ENCODE measurements around the gene USB1. TPM values are rescaled to one million over a fixed set of nuclear protein-coding genes. Genes with fewer than 3 reads are reported as not detected.

The USB1 gene
- polyA plus RNA-seq, 2 of the 4 experiments (the other 2 are of a cell fraction), result 88.8 to 143 TPM

DNA sequence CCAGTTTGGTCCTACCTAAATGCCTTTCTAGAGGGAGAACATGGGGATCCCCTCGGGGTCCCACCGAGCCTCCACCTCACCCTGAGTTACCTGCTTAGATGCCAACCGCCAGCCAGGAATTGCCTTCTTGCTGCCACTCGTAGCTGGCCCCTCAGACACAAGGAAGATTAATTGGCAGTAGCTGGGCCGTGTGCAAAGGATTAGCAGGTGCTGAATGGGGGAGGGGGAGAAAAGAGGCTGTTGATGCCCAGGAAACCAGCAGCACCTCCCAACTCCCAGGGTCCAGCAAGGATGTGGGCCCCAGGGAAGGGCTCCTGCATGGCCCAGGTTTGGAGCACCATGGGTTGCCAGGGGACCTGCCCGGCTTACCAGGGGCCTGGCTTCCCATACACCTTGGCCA, 30.2 kb upstream of the USB1 start, which contains the start of gene CNGB1 (continued):
- TF ChIP-seq, protein P1, sequence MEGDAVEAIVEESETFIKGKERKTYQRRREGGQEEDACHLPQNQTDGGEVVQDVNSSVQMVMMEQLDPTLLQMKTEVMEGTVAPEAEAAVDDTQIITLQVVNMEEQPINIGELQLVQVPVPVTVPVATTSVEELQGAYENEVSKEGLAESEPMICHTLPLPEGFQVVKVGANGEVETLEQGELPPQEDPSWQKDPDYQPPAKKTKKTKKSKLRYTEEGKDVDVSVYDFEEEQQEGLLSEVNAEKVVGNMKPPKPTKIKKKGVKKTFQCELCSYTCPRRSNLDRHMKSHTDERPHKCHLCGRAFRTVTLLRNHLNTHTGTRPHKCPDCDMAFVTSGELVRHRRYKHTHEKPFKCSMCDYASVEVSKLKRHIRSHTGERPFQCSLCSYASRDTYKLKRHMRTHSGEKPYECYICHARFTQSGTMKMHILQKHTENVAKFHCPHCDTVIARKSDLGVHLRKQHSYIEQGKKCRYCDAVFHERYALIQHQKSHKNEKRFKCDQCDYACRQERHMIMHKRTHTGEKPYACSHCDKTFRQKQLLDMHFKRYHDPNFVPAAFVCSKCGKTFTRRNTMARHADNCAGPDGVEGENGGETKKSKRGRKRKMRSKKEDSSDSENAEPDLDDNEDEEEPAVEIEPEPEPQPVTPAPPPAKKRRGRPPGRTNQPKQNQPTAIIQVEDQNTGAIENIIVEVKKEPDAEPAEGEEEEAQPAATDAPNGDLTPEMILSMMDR (IDR thresholded peaks at IDR 0.05), result no peak

DNA sequence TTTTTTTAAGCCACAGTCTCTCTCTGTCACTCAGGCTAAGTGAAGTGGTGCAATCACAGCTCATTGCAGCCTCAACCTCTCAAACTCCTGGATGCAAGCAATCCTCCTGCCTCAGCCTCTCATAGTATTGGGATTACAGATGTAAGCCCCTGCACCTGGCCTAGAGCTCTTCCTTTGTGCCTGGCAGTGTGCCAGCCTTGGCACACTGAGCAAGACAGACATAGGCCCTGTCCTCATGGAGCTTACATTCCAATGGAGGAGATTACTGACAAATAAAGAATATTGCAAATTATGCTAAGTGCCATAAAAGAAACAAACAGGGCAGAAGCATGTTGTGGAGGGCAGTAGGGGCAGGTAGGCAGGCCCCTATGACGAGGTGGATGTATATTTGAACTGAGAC, 29.4 kb upstream of the USB1 start:
- H3K9me3 ChIP-seq, result no peaks in the 10 kb centered on the region
- peaks cover 4% of the 10 kb centered on the region; the same call in 2 of the 3 replicates for H3K4me1 ChIP-seq
- DNase-seq (ENCODE audit: low read depth in 1 of 2, low spot score in 1 of 2), result no peak
- WGBS (ENCODE audit: missing lambda C conversion rate), result 73% methylated on average over 1 of the region's 1 CpG
- TF ChIP-seq BHLHE40 (IDR thresholded peaks at IDR 0.05; ENCODE audit: low read depth, low read length), result no peak
- no peak for TF ChIP-seq EHF (CRISPR knock-in tag; IDR thresholded peaks at IDR 0.05)
- TF ChIP-seq, protein P2, sequence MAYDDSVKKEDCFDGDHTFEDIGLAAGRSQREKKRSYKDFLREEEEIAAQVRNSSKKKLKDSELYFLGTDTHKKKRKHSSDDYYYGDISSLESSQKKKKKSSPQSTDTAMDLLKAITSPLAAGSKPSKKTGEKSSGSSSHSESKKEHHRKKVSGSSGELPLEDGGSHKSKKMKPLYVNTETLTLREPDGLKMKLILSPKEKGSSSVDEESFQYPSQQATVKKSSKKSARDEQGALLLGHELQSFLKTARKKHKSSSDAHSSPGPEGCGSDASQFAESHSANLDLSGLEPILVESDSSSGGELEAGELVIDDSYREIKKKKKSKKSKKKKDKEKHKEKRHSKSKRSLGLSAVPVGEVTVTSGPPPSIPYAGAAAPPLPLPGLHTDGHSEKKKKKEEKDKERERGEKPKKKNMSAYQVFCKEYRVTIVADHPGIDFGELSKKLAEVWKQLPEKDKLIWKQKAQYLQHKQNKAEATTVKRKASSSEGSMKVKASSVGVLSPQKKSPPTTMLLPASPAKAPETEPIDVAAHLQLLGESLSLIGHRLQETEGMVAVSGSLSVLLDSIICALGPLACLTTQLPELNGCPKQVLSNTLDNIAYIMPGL (CRISPR knock-in tag; IDR thresholded peaks at IDR 0.05; ENCODE audit: borderline replicate concordance), result no peak
- TF ChIP-seq KDM5A (IDR thresholded peaks at IDR 0.05), result no peak
- no peak for TF ChIP-seq ESRRA (IDR thresholded peaks at IDR 0.05; ENCODE audit: borderline replicate concordance, low read length)
- TF ChIP-seq, protein P3, sequence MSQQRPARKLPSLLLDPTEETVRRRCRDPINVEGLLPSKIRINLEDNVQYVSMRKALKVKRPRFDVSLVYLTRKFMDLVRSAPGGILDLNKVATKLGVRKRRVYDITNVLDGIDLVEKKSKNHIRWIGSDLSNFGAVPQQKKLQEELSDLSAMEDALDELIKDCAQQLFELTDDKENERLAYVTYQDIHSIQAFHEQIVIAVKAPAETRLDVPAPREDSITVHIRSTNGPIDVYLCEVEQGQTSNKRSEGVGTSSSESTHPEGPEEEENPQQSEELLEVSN (IDR thresholded peaks at IDR 0.05; ENCODE audit: borderline replicate concordance, low read depth), result no peak
- no peak for TF ChIP-seq RNF2 (IDR thresholded peaks at IDR 0.05; ENCODE audit: borderline replicate concordance, low read depth)
- no peak for TF ChIP-seq JUNB (IDR thresholded peaks at IDR 0.05)
- no peak for TF ChIP-seq HEYL (CRISPR knock-in tag; IDR thresholded peaks at IDR 0.05)
- no peak for TF ChIP-seq ZSCAN20 (CRISPR knock-in tag; IDR thresholded peaks at IDR 0.05)
- TF ChIP-seq, protein P4, sequence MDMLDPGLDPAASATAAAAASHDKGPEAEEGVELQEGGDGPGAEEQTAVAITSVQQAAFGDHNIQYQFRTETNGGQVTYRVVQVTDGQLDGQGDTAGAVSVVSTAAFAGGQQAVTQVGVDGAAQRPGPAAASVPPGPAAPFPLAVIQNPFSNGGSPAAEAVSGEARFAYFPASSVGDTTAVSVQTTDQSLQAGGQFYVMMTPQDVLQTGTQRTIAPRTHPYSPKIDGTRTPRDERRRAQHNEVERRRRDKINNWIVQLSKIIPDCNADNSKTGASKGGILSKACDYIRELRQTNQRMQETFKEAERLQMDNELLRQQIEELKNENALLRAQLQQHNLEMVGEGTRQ (IDR thresholded peaks at IDR 0.05), result no peak
- TF ChIP-seq, protein P5, sequence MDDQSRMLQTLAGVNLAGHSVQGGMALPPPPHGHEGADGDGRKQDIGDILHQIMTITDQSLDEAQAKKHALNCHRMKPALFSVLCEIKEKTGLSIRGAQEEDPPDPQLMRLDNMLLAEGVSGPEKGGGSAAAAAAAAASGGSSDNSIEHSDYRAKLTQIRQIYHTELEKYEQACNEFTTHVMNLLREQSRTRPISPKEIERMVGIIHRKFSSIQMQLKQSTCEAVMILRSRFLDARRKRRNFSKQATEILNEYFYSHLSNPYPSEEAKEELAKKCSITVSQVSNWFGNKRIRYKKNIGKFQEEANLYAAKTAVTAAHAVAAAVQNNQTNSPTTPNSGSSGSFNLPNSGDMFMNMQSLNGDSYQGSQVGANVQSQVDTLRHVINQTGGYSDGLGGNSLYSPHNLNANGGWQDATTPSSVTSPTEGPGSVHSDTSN (IDR thresholded peaks at IDR 0.05), result no peak
- no peak for TF ChIP-seq POLR2A (IDR thresholded peaks at IDR 0.05; ENCODE audit: low read length)
- TF ChIP-seq PHF8 (IDR thresholded peaks at IDR 0.05; ENCODE audit: borderline replicate concordance, low read depth), result no peak
- TF ChIP-seq HOXB5 (CRISPR knock-in tag; IDR thresholded peaks at IDR 0.05), result no peak
- no peak for TF ChIP-seq POLR2AphosphoS2 (conservative IDR thresholded peaks at IDR 0.05; ENCODE audit: low read length)
- FAIRE-seq, result no peak
- no peak overlapping the region for H3K4me3 ChIP-seq
- no peak for ATAC-seq
- no peak overlapping the region for H3K27ac ChIP-seq
- ChIA-PET POLR2A (interaction anchor here (0.6 kb wide), 1 partner anchor 160 kb away, joined by 4 read pairs; no protein-coding TSS in a partner anchor), CTCF (interaction anchor here (0.8 to 2.3 kb wide), 7 partner anchors 8 to 252 kb away, joined by 3 to 7 read pairs (median 4); no protein-coding TSS in a partner anchor)
- H3K4me2 ChIP-seq, result no peak overlapping the region

DNA sequence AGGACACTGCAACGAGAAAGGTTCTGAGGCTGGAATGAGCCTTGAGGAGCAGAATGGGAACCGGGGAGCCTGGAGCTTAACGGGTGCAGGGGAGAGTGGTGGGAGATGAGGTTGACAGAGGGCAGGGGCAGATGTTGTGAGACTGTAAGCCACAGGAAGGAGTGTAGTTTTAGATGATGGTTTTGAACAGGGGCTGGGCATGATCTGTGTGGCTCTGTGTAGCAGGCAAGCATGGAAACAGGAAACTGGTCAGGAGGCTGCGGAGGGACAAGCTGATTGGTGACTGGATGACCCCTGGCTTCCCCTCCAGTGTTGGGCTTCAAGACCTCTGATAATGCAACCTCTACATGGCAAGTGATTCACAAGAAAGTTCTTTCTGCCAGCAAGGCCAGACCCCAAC, 28.9 kb upstream of the USB1 start:
- POLR2A ChIA-PET, result interaction anchor here (0.6 kb wide), 1 partner anchor 160 kb away, joined by 4 read pairs; no protein-coding TSS in a partner anchor
- 76% methylated on average over 4 of the region's 4 CpGs for WGBS (ENCODE audit: missing lambda C conversion rate)
- ATAC-seq (no peak), DNase-seq (ENCODE audit: low read depth in 1 of 2, low spot score in 1 of 2) (no peak), FAIRE-seq (no peak)
- H3K9me3 ChIP-seq, result no peaks in the 10 kb centered on the region
- no peak overlapping the region for H3K27ac ChIP-seq
- CTCF ChIA-PET, result interaction anchor here (0.7 to 1.6 kb wide), 6 partner anchors 22 to 252 kb away, joined by 3 to 4 read pairs (median 3); no protein-coding TSS in a partner anchor
- H3K4me3 ChIP-seq, result no peak overlapping the region
- H3K4me1 ChIP-seq, result 0 out of 3 replicates have a peak, but pooled peaks cover 3% of the 10 kb centered on the region
- H3K4me2 ChIP-seq, result no peak overlapping the region
- no peak for TF ChIP-seq HOXB5 (CRISPR knock-in tag; IDR thresholded peaks at IDR 0.05)
- no peak for TF ChIP-seq HDAC2 (IDR thresholded peaks at IDR 0.05)
- TF ChIP-seq, protein P6, sequence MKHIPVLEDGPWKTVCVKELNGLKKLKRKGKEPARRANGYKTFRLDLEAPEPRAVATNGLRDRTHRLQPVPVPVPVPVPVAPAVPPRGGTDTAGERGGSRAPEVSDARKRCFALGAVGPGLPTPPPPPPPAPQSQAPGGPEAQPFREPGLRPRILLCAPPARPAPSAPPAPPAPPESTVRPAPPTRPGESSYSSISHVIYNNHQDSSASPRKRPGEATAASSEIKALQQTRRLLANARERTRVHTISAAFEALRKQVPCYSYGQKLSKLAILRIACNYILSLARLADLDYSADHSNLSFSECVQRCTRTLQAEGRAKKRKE (CRISPR knock-in tag; IDR thresholded peaks at IDR 0.05; ENCODE audit: low read depth), result no peak
- TF ChIP-seq SMC3 (IDR thresholded peaks at IDR 0.05), result no peak
- TF ChIP-seq, protein P7, sequence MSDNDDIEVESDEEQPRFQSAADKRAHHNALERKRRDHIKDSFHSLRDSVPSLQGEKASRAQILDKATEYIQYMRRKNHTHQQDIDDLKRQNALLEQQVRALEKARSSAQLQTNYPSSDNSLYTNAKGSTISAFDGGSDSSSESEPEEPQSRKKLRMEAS (IDR thresholded peaks at IDR 0.05), result no peak
- TF ChIP-seq, protein P8, sequence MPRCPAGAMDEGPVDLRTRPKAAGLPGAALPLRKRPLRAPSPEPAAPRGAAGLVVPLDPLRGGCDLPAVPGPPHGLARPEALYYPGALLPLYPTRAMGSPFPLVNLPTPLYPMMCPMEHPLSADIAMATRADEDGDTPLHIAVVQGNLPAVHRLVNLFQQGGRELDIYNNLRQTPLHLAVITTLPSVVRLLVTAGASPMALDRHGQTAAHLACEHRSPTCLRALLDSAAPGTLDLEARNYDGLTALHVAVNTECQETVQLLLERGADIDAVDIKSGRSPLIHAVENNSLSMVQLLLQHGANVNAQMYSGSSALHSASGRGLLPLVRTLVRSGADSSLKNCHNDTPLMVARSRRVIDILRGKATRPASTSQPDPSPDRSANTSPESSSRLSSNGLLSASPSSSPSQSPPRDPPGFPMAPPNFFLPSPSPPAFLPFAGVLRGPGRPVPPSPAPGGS (IDR thresholded peaks at IDR 0.05), result no peak
- no peak for TF ChIP-seq HOXB13 (CRISPR knock-in tag; IDR thresholded peaks at IDR 0.05; ENCODE audit: low read depth)
- TF ChIP-seq RNF2 (IDR thresholded peaks at IDR 0.05; ENCODE audit: borderline replicate concordance, low read depth), result no peak
- no peak for TF ChIP-seq TP53 (CRISPR knock-in tag; IDR thresholded peaks at IDR 0.05)
- no peak for TF ChIP-seq FOSB (CRISPR knock-in tag; IDR thresholded peaks at IDR 0.05)
- no peak for TF ChIP-seq ZSCAN20 (CRISPR knock-in tag; IDR thresholded peaks at IDR 0.05)
- no peak for TF ChIP-seq MYC (IDR thresholded peaks at IDR 0.05; ENCODE audit: borderline replicate concordance, low read length)
- no peak for TF ChIP-seq HOXA7 (CRISPR knock-in tag; IDR thresholded peaks at IDR 0.05)
- TF ChIP-seq ZC3H11A (IDR thresholded peaks at IDR 0.05), result no peak
